HT-29 (cell line): ENCODE measurements around the gene HES5. TPM values are rescaled to one million over a fixed set of nuclear protein-coding genes. Genes with fewer than 3 reads are reported as not detected.

Source experiments
- DNase-seq: peaks from one replicate; pipeline ENCODE4 v3.0.0-alpha.2; 2015; ENCODE audit warnings: low spot score
- total RNA-seq: library from RNA; depleted of rRNA; stranded (reverse); fragments of >200 nt; shearing (Covaris generic); gene quantifications from 2 replicates; pipeline ENCODE4 v1.2.3, GENCODE V29; 2014

HES5 gene
- total RNA-seq, 1 experiment from 2014 or later: 0.28 TPM

GRCh38 chr1:2532485-2533160 lies 2.6 kb upstream of the HES5 start:
- no peak for DNase-seq

DNA sequence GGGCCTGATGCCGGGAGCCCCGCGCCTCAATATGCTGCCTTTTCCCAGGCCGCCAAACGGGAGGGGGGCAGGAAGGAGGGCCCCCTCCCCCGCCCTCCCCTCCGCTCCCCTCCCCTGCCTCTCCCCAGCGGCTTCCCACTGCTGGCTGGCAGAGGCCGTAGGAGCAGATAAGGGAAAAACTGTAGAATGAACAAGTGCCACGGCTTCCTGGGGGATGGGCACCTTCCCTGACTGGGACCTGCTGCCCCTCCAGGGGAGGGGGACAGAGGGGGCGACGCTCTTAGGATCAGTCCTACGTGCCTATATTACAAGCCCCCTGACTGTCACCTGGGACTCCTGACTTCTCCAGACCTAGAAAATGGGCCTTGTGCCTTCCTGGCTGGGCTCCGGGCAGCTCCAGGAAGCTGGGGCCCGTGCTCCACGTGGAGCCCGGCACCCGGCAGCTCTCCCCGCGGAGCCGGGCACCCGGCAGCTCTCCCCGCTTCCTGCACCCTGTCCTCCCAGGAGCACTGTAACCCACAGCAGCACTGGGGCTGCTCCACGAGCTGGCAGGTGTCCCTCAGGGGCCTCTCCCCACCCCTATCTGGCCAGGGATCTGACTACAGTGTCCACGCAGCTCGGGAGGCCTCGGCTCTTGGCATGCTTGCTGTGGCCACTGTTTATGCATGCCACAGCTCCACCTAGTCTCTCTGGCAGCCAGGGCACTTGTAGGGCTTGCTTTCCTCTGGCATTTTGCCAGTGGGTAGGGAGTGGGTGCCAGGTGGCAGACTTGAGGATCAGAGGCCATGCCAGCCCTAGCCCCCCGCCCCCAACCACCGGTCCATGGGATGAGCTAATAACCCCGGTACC lies 674 bp upstream of the HES5 start:
- peak; percentile 82 for DNase-seq

DNA sequence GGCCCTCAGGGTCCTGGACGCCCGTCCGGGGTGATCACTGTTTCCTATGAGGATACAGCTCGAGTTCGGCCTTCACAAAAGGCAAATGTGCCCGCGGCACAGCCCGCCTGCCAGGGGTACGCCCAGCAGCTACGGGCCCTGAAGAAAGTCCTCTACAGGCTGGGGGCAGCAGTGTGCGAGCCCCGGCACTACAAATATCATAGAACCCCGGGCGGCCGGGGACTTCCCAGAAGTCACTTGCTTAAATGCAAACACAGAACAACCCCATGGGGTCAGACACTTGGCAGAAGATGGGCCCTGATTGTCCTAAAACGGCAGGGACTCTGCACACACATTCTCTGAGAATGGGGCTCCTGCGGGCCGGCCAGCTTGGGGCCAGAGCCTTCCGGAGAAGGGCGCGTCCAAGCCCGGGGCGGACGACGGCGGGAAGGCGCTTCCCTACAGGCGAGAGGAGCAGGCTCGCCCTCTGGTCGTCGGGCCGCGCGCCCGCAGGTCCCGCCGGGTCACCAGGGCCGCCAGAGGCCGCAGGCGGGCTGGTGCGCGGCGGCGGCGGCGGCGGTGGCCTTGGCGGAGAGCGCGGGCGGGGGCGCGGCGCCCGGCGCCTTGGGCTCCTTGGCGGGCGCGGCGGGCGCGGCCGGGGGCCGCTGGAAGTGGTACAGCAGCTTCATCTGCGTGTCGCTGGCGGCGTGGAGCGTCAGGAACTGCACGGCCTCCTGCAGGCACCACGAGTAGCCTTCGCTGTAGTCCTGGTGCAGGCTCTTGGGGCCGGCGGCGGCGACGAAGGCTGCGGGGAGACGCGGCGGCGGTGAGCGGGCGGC lies 888 bp downstream of the HES5 start:
- no peak for DNase-seq

DNA sequence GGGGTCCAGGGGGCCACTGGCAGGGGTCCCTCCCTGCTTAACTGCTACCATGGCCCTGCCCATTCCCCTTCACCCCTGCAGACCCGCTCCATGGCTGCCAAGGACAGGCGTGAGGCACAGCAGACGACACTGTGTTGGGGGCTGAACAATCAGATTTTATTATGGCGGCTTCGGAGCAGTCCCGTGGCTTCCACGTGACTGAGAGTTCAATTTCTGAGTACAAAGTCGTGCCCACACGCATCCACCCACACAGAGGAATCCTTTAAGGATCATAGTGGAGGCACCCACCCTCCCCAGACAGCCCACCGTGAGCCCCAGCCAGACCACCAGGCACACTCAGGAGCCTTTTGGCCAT lies 1.5 kb downstream of the HES5 start:
- no peak for DNase-seq

DNA sequence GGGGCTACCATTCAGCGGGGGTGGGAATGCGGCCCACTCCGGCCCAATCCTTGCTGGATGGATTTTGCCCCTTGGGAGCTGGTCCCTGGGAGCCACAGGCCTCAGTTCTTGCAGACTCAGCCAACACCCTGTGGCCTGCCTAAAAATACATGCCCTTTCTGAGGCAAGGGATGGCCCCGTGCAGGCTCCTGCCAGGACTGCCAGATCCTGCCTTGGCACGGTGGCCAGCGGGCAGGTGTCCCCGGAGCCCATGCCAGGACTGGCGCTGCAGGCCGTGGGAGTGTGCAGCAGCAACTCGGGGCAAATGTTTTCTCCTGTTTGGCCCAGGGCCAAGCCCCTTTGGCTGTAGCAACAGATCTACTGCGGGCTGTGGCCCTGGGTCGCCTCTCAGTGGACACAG lies 2.0 kb downstream of the HES5 start:
- no peak for DNase-seq

DNA sequence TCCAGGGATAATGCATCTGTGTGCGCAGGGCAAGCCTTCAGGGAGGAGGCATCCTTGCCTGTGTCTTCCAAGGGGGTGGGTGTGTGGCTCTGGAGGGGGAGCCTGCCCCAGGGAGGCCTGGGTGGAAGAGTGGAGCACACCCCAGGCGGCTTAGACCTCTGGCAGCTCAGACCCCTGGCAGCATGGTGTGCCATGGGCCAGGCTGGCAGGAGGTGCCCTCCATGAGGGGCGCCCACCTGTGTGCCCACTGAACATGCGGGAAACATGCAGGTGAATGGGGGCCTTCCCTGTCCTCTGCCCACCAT lies 2.6 kb downstream of the HES5 start:
- no peak for DNase-seq

DNA sequence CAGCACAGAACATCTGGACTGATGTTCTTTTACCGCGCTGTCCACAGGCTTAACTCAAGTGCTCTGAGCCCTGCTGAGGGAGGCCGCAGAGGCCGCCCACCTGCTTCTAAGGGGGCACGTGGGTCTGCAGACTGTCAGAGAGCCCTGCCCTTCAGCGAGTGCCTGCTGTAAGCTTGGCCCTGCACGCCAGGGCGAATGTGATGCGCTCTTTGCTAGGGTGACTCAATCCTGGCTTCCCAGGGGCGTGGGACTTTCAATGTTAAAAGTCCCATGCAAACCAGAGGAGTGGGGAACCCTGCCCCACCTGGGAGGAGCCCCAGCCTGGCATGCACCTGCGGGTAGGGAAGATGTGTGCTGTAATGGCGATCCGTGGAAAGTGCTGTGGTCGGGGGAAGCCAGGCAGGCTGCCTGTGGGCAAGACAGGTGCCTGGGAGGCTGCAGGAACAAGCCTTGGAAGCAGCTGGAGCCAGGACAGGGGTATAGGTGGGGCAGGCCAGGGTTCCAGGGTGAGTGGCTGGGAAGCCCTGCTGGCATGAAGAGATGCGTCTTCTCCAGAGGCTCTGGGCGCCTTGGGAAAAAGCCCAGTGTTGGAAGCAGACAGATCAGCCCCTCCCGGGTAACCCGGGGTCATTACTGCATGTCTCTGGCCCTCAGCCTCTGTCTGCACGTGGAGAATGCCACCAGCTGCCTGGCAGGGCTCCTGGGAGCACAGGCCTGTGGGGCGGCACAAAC lies 3.1 kb downstream of the HES5 start:
- no peak for DNase-seq

- peak; percentile 90 for DNase-seq
Observed at GRCh38 chr1:2525920-2526823, 3.9 kb downstream of the HES5 start, which contains the start of gene PANK4. PANK4 (minus strand) TSS chr1:2526596; CDS start chr1:2526587, 9 bp downstream.

DNA sequence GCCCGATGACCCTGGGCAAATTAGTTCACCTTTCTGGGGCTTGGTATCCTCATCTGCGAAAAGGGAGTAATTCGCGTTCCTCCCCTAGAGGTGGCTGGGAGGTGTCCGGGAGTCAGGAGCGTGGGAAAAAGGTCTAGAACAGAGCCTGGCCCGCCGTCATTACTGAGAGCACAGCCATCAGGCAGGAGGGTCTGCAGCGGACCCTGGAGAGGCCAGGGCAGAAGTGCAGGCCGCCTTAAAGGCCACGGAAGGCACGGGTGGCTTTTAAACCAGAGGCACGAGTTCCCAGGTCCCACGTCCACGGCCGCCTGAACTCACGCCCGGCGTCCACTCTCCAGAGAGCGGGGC lies 4.5 kb downstream of the HES5 start:
- no peak for DNase-seq

DNA sequence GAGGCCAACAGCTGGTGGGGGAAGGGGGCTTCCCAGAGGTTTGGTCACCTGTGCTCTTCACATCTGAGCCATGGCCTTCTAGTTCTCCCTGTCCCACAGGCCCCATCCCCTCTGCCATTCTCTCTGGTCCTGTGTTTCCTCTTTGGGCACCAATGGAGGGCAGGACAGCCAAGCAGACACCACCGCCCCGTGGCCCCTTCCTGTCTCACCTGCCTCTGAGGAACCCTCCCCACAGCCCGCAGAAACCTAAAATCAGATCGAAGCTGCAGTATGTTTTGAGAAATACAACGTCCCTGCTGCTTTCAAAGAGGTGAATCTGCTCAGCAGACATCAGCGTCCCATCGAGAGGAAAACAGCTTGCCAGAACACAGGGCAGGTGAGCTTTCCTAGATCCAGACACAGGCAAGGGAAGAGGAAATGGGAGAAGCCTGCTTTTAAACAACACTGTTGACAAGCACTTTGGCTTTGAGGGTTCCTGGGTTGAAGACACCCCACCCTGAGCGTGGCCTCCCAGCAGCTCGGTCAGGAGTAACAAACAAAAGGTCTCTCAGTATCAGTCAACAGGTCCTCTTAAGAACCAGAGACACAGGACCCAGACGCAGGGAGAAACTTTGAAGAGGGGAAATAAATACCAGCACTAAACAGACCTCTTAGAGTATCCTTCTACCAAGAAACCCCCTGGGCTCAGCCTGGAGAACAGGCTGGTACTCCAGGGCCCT lies 6.0 kb downstream of the HES5 start:
- DNase-seq: no peak

DNA sequence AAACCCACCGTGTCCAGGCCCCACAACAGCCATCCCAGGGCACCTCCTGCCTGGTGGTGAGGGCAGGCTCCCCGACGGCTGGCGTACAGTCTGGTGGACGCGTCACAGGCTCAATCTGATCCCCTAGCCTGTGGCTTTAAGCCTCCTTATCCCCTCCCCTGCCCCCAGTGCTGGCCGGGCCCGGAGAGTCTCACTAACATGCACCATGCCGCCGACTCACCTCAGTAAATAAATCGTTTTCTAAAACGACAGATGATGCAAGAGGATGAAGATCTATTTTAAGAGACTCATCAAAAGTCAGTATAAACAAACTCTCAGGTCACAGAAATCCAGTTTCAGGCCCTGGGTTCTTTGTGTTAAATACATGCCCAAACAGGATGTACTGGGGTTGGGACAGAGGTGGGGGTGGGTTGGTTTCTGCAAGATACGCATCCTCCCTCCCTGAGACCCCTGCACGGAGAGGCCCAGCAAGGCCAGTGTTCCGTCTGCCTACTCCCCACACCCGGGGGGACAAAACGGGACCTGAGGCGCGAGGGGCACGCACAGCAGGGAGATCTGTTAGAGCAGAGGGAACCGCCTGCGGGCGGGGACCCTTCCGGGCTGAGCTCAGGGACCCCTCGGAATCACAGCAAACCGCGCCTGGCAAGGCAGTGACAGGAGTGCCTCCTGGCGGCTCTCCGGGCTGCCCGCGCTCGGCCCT lies 6.7 kb downstream of the HES5 start:
- no peak for DNase-seq

GRCh38 chr1:2522230-2522629 lies 7.8 kb downstream of the HES5 start:
- no peak for DNase-seq

DNA sequence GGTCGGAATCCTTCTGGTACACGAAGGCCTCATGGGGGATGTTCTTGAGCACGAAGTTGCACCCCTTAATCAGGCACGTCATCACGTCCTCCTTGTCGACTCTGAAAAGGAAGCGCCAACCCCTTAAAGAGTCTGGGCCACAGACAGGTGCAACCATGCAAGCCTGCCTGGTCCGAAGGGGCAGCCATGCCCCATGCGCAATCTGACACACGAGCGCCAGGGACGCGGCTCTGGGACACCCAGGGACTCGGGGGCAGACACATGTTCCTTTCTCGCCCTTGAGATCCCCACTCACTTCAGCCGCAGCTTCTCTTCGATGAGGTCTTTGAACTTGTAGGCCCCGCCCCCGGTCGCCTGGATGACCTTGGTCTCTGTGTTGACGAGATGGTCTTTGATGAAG lies 9.3 kb downstream of the HES5 start:
- no peak for DNase-seq

DNA sequence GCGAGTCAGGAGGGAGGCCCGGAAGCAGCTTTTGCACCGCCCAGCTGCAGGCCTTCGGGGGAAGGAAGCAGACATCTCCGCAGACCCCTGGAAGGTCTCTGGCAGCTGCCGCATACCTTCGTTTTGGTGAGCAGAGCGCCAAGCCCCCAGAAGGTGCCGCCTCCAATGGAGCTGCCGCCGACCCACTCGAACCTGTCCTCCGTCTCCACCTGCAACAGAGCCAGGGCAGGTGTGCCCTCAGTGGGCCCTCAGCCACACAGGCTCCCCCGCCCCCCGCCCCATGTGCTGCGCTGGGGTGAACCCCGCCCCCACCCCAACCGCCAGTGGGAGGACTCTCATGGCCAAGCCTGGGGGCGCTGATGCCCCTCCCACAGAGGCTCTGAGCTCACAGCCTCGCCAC lies 9.9 kb downstream of the HES5 start:
- no peak for DNase-seq

DNA sequence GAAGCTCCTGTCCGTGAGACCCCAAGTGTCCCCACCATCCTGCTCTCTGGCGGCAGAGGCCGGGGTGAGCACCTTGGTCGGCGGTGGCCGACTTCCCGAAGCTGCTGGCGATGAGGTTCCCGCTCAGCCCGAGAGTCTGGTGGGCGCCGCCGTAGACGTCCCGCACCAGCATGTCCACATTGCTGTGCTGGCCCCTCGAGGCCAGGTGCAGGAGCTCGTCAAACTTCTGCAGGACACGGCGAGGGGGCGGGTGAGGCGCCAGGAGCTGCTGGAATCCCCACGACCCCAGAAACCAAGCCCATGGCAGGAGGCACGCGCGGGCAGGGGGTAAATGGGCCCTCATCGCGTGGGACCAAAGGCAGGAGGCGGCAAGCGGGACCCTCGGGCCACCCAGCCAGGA lies 10.3 kb downstream of the HES5 start:
- DNase-seq: no peak

DNA sequence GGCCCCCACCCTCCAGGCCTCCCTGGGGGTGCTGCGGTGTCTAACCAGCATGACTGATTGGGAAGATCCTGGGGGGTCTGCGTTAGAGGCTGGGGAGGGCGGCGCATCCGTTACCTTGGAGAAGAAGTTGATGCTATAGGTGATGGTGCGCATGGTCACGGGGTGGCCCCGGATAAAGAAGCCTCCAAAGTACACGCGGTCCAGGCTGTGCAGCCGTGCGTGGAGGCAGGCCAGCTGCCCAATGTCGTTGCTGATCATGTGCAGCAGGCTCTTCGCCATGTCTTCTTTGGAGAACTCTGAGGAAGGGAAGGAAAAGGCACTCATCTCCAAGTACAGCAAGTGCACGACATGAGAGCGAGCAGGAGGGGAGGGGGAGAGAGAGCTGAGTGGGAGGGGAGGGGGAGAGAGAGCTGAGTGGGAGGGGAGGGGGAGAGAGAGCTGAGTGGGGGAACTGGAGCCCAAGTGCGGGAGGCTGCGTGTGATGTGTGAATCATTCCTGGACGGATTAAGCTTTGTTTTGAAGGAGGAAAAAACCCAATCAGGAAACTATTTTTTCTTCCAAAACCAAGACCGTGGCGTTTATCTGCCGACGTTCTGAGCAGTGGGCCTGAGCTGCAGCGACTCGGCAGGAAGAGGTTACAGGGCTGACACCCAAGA lies 10.9 kb downstream of the HES5 start:
- DNase-seq: no peak

DNA sequence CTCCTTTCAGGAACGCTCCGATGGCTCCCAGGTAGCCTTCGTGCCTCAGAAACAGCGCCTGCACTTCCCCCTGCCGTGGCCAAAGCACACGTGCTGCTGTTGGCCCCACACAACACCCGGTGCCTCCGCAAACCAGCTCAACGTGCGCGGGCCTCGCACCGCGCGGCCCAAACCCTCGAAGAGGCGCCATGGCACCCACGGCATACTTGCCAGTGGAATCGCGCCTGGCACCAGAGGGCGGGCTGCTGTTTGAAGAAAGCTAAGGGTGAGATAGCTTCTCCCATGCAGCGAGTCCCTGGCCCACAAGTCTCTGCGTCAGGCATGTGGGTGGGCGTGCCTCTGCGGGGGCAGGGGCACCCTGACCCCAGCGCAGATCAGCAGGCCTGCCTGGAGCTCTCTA lies 11.5 kb downstream of the HES5 start:
- no peak for DNase-seq

GRCh38 chr1:2517966-2518365 lies 12.1 kb downstream of the HES5 start:
- DNase-seq: no peak

DNA sequence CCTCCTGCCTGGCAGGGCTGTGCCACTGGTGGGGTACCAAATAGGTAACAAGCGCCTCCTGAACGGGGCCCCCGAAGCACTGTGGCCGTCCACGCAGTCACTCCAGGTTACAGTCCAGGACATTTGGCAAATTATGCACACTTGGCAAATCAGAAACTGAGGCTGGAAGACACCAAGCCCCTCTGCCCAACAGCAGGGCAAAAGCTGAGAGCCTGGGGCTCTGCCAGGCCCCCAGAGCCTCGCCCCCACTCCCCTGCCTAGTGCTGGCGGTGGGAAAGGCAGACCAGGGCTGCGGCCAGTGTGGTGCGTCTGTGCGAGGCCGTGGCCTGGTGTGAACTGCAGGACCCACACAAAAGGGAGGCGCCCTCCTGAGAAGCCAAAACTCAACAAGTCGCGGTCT lies 13.1 kb downstream of the HES5 start:
- no peak for DNase-seq
